GM06990 (cell line): ENCODE measurements around the gene MTCP1.

Source experiments
- DNase-seq: peaks from one replicate; pipeline ENCODE4 v3.0.0-alpha.2; 2011; ENCODE audit not compliant: insufficient read length; ENCODE audit errors: extremely low read depth
- H3K27me3 ChIP-seq: replicated peaks from 2 replicates; pipeline ENCODE4 v1.6.0; 2011; ENCODE audit warnings: low read length; ENCODE audit not compliant: control insufficient read depth, insufficient read depth
- H3K36me3 ChIP-seq: 2 replicates; pipeline ENCODE4 v1.5.1; 2011; ENCODE audit warnings: low read length; ENCODE audit not compliant: control insufficient read depth, insufficient read depth
- H3K4me3 ChIP-seq: replicated peaks from 2 replicates; pipeline ENCODE4 v1.5.1; 2011; ENCODE audit warnings: low read depth, mild to moderate bottlenecking, control low read depth, low read length
- TF ChIP-seq, protein P1 (sequence below): IDR thresholded peaks from 2 replicates; pipeline ENCODE4 v1.5.1; 2011; ENCODE audit warnings: low read length, control low read depth, mild to moderate bottlenecking, inconsistent platforms; ENCODE audit not compliant: insufficient read depth, poor library complexity, severe bottlenecking

The MTCP1 gene

DNA sequence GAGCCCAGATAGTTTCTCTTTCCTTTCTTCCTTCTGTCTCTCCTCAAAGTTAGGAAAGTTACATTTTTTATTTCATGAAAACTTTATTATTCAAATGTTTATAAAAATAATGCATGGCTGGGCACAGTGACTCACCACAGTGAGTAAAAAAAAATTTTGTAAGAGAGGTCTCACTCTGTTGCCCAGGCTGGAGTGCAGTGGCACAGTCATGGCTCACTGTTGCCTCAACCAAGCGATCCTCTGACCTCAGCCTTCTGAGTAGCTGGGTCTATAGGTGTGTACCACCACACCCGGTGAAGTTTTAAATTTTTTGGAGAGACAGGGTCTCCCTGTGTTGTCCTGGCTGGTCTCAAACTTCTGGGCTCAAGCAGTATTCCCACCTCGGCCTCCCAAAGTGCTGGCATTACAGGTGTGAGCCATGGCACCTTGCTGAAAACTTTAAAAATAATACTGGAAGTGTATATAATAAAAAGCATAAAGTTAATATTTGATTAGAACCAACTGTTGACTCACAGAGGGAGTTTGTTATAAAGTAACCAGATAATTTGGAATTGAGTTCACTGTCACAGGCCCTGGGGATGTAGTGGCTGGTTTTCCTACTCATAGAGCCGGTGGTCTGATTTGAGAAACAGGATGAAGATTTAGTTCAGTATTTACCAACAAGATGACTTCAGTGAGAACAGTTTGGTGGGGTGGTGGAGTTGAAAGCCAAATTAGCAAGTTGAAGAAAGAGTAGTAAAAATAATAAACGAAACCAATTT is 18.0 kb downstream of the MTCP1 start:
- no peak overlapping the region for H3K4me3 ChIP-seq
- H3K36me3 ChIP-seq: no peaks in the 10 kb centered on the region
- DNase-seq: no peak
- H3K27me3 ChIP-seq: no peaks in the 10 kb centered on the region
- TF ChIP-seq, protein P1, sequence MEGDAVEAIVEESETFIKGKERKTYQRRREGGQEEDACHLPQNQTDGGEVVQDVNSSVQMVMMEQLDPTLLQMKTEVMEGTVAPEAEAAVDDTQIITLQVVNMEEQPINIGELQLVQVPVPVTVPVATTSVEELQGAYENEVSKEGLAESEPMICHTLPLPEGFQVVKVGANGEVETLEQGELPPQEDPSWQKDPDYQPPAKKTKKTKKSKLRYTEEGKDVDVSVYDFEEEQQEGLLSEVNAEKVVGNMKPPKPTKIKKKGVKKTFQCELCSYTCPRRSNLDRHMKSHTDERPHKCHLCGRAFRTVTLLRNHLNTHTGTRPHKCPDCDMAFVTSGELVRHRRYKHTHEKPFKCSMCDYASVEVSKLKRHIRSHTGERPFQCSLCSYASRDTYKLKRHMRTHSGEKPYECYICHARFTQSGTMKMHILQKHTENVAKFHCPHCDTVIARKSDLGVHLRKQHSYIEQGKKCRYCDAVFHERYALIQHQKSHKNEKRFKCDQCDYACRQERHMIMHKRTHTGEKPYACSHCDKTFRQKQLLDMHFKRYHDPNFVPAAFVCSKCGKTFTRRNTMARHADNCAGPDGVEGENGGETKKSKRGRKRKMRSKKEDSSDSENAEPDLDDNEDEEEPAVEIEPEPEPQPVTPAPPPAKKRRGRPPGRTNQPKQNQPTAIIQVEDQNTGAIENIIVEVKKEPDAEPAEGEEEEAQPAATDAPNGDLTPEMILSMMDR: no peak

DNA sequence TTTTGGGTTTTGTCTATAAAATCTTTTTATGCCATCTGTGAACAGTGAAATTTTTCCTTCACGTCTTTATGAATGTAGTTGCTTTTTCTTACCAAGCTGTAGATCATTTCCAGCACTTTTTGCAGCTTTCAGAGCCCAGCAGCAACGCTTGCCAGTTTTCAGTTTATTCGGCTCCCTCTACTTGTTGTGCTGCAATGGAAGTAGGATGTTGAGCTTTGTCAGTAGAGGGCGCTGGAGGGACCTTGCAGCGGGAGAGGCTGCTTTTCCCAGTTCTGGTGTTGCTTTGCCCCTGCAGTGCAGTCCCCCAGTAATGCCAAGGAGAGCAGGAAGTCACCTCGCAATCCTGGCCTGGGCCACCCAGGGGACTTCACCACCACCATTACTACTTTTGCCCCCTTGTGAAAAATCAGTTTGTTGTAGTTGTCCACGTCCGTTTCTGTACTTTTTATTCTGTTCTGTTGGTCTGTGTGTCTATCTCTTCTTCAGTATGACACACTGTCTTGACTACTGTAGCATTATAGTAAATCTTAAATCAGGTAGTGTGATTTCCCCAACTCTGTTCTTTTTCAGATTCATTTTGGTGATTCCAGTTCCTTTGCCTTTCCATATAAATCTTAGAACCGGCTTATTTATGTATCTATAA is 21.8 kb downstream of the MTCP1 start:
- Histone ChIP-seq H3K27me3 (no peaks in the 10 kb centered on the region), H3K4me3 (no peak overlapping the region), H3K36me3 (no peaks in the 10 kb centered on the region; the same call in 1 of the 2 replicates)
- DNase-seq: no peak
- TF ChIP-seq, protein P1: peak; percentile 59

DNA sequence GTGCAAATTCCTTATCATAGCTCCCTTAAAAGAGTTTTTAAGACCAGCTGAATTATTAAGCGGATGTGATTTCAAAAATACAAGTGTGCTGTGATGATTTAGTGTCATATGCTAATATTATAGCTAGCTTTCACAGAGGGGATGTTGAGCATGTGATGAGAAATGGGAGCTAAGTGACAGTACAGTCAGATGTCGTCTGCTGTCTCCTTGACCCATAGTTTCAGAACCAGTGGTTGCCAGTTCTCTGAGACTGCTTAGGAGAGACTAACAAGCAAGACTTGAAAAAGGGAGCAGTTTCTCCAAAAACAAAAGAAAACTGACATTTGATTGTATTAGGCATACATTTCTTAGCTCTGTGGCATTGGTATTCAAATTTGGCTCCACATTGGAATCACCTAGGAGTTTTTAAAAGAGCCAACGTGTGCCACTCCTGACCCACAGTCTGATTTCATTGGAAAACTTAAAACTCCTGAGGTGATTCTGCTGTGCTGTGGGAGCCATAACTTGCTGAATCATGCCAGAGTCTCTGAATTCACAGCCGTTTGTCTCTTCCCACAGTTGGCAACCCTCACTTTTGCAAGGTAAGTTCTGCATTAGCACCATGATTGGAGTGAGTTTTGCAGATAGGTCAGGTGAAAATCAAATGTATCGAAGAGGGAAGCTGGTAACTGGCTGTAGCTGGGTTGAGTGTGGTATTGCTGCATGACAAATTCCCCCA is 24.0 kb downstream of the MTCP1 start:
- Histone ChIP-seq H3K4me3 (no peak overlapping the region), H3K36me3 (no peaks in the 10 kb centered on the region; the same call in 1 of the 2 replicates), H3K27me3 (no peaks in the 10 kb centered on the region)
- no peak for DNase-seq
- TF ChIP-seq, protein P1: no peak

DNA sequence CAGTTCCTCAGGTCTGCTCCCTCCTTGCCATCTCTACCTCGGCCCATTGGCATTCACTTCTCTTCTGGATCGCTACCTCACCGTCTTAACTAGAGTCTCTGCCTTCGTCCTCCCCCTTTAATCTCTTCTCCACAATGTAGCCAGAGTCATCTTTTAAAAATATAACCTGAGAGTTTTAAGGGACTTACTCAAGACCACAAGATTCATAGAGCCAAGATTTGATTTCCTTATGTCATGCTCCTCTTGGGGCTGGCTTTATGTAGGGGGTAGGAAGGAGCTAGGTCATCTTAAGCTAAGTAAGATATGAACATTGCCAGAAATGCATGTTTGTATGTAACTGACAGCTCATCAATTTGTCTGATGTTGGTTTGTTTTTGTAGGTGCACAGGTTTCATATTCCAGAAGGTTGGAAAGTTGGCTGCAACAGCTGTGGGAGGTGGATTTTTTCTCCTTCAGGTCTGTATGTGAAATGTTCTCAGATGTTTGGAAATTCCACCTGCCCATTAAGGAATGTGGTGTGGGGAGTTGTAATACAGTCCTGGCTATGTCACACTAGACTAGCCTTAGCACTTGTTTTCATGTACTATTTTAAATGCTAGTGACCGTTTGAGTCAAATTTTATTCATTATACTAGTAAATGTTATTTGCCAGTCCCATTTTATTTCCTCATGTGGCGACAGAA is 24.7 kb downstream of the MTCP1 start:
- TF ChIP-seq, protein P1: no peak
- DNase-seq: no peak
- H3K36me3 ChIP-seq: no peaks in the 10 kb centered on the region; the same call in 1 of the 2 replicates

DNA sequence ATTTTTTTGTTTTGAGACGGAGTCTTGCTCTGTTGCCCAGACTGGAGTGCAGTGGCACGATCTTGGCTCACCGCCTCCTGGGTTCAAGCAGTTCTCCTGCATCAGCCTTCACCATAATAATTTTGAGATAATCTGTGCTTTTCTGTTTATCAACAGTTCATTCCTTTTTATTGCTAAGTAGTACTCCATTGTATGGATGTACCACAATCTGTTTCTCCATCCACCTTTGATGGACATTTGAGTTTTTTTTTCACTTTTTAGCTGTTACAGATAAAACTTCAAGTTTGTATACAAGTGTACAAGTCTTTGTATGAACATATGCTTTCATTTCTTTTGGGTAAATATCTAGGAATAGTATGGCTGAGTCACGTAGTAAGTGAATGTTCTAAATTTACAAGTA is 35.2 kb downstream of the MTCP1 start:
- TF ChIP-seq, protein P1: no peak
- H3K27me3 ChIP-seq: no peaks in the 10 kb centered on the region
- no peak for DNase-seq
- no peaks in the 10 kb centered on the region for H3K36me3 ChIP-seq
- no peak overlapping the region for H3K4me3 ChIP-seq

More for the DNA sequence above, 24.7 kb downstream of the MTCP1 start:
- Histone ChIP-seq H3K4me3 (no peak overlapping the region), H3K27me3 (no peaks in the 10 kb centered on the region)
